ENCODE results near the gene CAMTA1. TPM values are rescaled to one million over a fixed set of nuclear protein-coding genes. Genes with fewer than 3 reads are reported as not detected.

CAMTA1 gene
- total RNA-seq, 1 experiment from 2014 or later = 85.2 TPM

GRCh38 chr1:7263021-7263960, 478.0 kb downstream of the CAMTA1 start:
- Histone ChIP-seq H3K9me3 (ENCODE audit: low read depth, low read length, poor library complexity, severe bottlenecking) (no peaks in the 10 kb centered on the region), H3K4me3 (ENCODE audit: low read depth, low read length, poor library complexity, severe bottlenecking) (no peak overlapping the region), H3K4me1 (ENCODE audit: insufficient read depth, low read length, poor library complexity, severe bottlenecking) (no peaks in the 10 kb centered on the region), H3K27me3 (replicated peaks; ENCODE audit: insufficient read depth, low read depth, low read length, poor library complexity) (no peaks in the 10 kb centered on the region), H3K36me3 (ENCODE audit: insufficient read depth, low read length, poor library complexity, severe bottlenecking) (no peaks in the 10 kb centered on the region), H3K27ac (ENCODE audit: low read depth, low read length, poor library complexity, severe bottlenecking) (no peak overlapping the region)
- no peak for DNase-seq (ENCODE audit: low spot score)
- ChIA-PET CTCF (no interaction called here), POLR2A (ENCODE audit: low non-redundant PET) (no interaction called here)
- intact Hi-C loops (cut with micrococcal nuclease; ENCODE audit: unreplicated experiment) = no loop called here
- BruUV-seq (replicated peaks) = no TSS peak
- TF ChIP-seq CTCF (conservative IDR thresholded peaks at IDR 0.05; ENCODE audit: low read depth, low read length) = no peak
- TF ChIP-seq EZH2 (IDR thresholded peaks at IDR 0.05; ENCODE audit: borderline replicate concordance, low read depth, low read length, poor library complexity, severe bottlenecking) = no peak

- Histone ChIP-seq H3K9me3 (ENCODE audit: low read depth, low read length, poor library complexity, severe bottlenecking) (peaks cover under 1% of the 10 kb centered on the region), H3K27ac (ENCODE audit: low read depth, low read length, poor library complexity, severe bottlenecking) (no peak overlapping the region), H3K4me3 (ENCODE audit: low read depth, low read length, poor library complexity, severe bottlenecking) (no peak overlapping the region), H3K36me3 (ENCODE audit: insufficient read depth, low read length, poor library complexity, severe bottlenecking) (no peaks in the 10 kb centered on the region), H3K27me3 (replicated peaks; ENCODE audit: insufficient read depth, low read depth, low read length, poor library complexity) (no peaks in the 10 kb centered on the region), H3K4me1 (ENCODE audit: insufficient read depth, low read length, poor library complexity, severe bottlenecking) (no peaks in the 10 kb centered on the region)
- no TSS peak for BruUV-seq (replicated peaks)
- DNase-seq (ENCODE audit: low spot score) = no peak
- intact Hi-C loops (cut with micrococcal nuclease; ENCODE audit: unreplicated experiment) = no loop called here
- TF ChIP-seq EZH2 (IDR thresholded peaks at IDR 0.05; ENCODE audit: borderline replicate concordance, low read depth, low read length, poor library complexity, severe bottlenecking) (no peak), CTCF (conservative IDR thresholded peaks at IDR 0.05; ENCODE audit: low read depth, low read length) (no peak)
- CTCF ChIA-PET = no interaction called here
- POLR2A ChIA-PET (ENCODE audit: low non-redundant PET) = no interaction called here
Measured at GRCh38 chr1:7264101-7264500, 478.8 kb downstream of the CAMTA1 start.

DNA sequence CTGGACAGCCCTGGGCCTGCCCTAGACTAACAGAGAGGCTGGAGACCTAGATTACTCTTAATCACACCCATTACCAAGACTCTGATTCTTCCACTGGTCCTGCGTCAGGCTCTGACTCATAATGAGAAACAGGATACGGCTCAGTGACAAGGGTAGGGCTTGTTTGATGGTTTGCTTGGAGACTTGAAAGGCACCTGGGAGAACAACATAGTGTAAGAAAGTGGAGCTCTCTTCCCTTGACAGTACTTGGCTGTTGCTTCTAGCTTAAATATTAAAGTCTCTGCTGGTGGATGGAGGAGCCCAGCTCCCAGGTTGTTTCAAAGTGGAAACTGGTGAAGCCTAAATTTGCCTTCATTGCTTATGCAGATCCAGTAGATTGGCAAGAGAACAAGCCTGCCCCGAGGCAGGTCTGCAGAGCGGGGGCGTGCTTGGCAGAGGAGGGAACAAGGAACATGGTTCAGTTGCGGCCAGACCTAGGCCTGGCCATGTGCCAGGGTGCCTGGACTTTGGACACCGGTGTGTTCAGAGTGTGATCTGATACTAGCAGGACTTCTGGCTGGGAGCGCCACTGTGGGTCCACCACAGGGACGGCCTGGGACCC, 480.6 kb downstream of the CAMTA1 start:
- Histone ChIP-seq H3K4me3 (ENCODE audit: low read depth, low read length, poor library complexity, severe bottlenecking) (no peak overlapping the region), H3K27me3 (replicated peaks; ENCODE audit: insufficient read depth, low read depth, low read length, poor library complexity) (no peaks in the 10 kb centered on the region), H3K36me3 (ENCODE audit: insufficient read depth, low read length, poor library complexity, severe bottlenecking) (no peaks in the 10 kb centered on the region), H3K27ac (ENCODE audit: low read depth, low read length, poor library complexity, severe bottlenecking) (no peak overlapping the region), H3K9me3 (ENCODE audit: low read depth, low read length, poor library complexity, severe bottlenecking) (peaks cover 8% of the 10 kb centered on the region), H3K4me1 (ENCODE audit: insufficient read depth, low read length, poor library complexity, severe bottlenecking) (no peaks in the 10 kb centered on the region)
- ChIA-PET POLR2A (ENCODE audit: low non-redundant PET) (no interaction called here), CTCF (no interaction called here)
- DNase-seq (ENCODE audit: low spot score) = peak; percentile 41
- TF ChIP-seq CTCF (conservative IDR thresholded peaks at IDR 0.05; ENCODE audit: low read depth, low read length) (no peak), EZH2 (IDR thresholded peaks at IDR 0.05; ENCODE audit: borderline replicate concordance, low read depth, low read length, poor library complexity, severe bottlenecking) (no peak)
- intact Hi-C loops (cut with micrococcal nuclease; ENCODE audit: unreplicated experiment) = no loop called here
- no TSS peak for BruUV-seq (replicated peaks)

All from A673 (cell line).